ENCODE data around the gene PLOD3. TPM values are rescaled to one million over a fixed set of nuclear protein-coding genes. Genes with fewer than 3 reads are reported as not detected.

Gene PLOD3
- total RNA-seq, 4 donors from 2014 or later, result 30.0 to 42.5 (median 32.7) TPM

GRCh38 chr7:101159696-101160674 is 57.4 kb downstream of the PLOD3 start:
- H3K9me3 ChIP-seq, result no peaks in the 10 kb centered on the region
- intact Hi-C loops (cut with DNase I), result loop anchor here (10.0 kb wide), 1 partner anchor 265 kb away; the partner anchor contains the start of gene ACHE
- H3K27me3 ChIP-seq, result peaks cover 16% of the 10 kb centered on the region
- no peak overlapping the region for H3K4me3 ChIP-seq (replicated peaks in 1 of 3)
- H3K4me1 ChIP-seq, result peaks cover 20 to 34% of the 10 kb centered on the region in 2 donors
- TF ChIP-seq, protein P1, sequence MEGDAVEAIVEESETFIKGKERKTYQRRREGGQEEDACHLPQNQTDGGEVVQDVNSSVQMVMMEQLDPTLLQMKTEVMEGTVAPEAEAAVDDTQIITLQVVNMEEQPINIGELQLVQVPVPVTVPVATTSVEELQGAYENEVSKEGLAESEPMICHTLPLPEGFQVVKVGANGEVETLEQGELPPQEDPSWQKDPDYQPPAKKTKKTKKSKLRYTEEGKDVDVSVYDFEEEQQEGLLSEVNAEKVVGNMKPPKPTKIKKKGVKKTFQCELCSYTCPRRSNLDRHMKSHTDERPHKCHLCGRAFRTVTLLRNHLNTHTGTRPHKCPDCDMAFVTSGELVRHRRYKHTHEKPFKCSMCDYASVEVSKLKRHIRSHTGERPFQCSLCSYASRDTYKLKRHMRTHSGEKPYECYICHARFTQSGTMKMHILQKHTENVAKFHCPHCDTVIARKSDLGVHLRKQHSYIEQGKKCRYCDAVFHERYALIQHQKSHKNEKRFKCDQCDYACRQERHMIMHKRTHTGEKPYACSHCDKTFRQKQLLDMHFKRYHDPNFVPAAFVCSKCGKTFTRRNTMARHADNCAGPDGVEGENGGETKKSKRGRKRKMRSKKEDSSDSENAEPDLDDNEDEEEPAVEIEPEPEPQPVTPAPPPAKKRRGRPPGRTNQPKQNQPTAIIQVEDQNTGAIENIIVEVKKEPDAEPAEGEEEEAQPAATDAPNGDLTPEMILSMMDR (IDR thresholded peaks at IDR 0.05), result no peak
- TF ChIP-seq POLR2A (IDR thresholded peaks at IDR 0.05), result no peak
- H3K36me3 ChIP-seq, result peaks cover 14 to 15% of the 10 kb centered on the region in 2 donors
- DNase-seq, result no peak
- WGBS, 2 donors, result 84 to 88% methylated on average over 31 of the region's 31 CpGs
- no peak overlapping the region for H3K27ac ChIP-seq

DNA sequence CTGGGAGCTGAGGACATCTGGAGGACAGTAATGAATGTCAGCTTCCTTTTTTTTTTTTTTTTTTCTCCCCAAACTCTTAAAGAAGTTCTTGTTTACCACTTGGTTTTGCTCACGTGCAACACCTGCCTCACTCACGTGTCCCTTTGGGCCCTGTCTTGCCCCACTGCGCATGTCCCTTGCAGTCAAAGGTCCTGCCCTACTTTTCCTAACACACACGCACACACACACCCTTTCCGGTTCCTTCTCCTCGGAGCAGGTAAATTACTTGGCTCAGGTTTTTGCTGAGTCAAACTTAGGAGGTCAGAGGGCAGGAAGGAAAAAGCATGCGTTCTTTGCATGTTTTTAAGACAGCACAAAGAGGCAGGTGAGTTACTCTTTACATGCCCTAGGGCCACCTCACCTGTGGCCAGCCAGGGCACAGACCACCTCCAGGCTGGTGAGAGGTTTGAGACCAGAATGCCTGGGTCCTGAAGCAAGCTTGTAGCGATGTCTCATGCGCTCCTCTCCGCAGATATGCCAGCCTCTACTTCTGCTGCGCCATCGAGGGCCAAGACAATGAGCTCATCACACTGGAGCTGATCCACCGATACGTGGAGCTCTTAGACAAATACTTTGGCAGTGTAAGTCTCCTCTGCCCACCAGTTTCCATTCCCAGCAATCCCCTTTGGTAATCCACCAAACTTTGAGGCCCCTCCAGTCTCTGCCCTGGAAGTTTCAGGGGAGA is 60.4 kb downstream of the PLOD3 start:
- Histone ChIP-seq H3K4me3 (replicated peaks in 1 of 3) (no peak overlapping the region), H3K27ac (no peak overlapping the region), H3K4me1 (peaks cover 7 to 8% of the 10 kb centered on the region in 2 donors), H3K36me3 (peaks cover 14 to 15% of the 10 kb centered on the region in 2 donors), H3K27me3 (no peaks in the 10 kb centered on the region), H3K9me3 (no peaks in the 10 kb centered on the region)
- intact Hi-C loops (cut with DNase I), result no loop called here
- 88 to 90% methylated on average over 12 to 14 of the region's 14 CpGs for WGBS, 2 donors
- no peak for DNase-seq
- TF ChIP-seq, protein P1 (IDR thresholded peaks at IDR 0.05), result no peak
- no peak for TF ChIP-seq POLR2A (IDR thresholded peaks at IDR 0.05)

- no peak for DNase-seq
- intact Hi-C loops (cut with DNase I), result no loop called here
- H3K27me3 ChIP-seq, result no peaks in the 10 kb centered on the region
- 78 to 84% methylated on average over 6 of the region's 6 CpGs for WGBS, 2 donors
- no peak overlapping the region for H3K4me3 ChIP-seq (replicated peaks in 1 of 3)
- no peaks in the 10 kb centered on the region for H3K9me3 ChIP-seq
- H3K36me3 ChIP-seq, result peaks cover 14 to 15% of the 10 kb centered on the region in 2 donors
- H3K27ac ChIP-seq, result no peak overlapping the region
- peaks cover 7 to 8% of the 10 kb centered on the region in 2 donors for H3K4me1 ChIP-seq
- TF ChIP-seq POLR2A (IDR thresholded peaks at IDR 0.05), result no peak
- TF ChIP-seq, protein P1 (IDR thresholded peaks at IDR 0.05), result no peak
Measured at GRCh38 chr7:101156277-101156676, 61.1 kb downstream of the PLOD3 start.

Small RNA genes within 50 kb of the gene (microRNA-seq; reads per million reads assigned to microRNA genes)
- gene MIR4653, result not detected

Small RNA genes within 50 kb of the gene (small RNA-seq; reads per million reads assigned to genes)
- not detected for gene MIR4653

Other genes starting within 250 kb of the PLOD3 start
- not detected for gene MUC12, start 248.0 kb downstream of the PLOD3 start, total RNA-seq
- not detected for gene MUC17, start 197.5 kb downstream of the PLOD3 start, total RNA-seq
- 10 to 100 TPM; 19.6 to 36.4 (median 28.5) TPM for gene TRIM56, start 132.1 kb downstream of the PLOD3 start, total RNA-seq
- gene SERPINE1, start 90.5 kb downstream of the PLOD3 start, total RNA-seq, result 10 to 100 TPM in 1 of 4 donors, 1 to 10 TPM in 3; 4.7 to 18.6 (median 7.6) TPM
- gene AP1S1, start 63.1 kb downstream of the PLOD3 start, total RNA-seq, result 10 to 100 TPM; 29.0 to 59.6 (median 41.3) TPM
- 1 to 10 TPM in 2 of 4 donors, not detected in 2; 1.3 to 2.3 TPM for gene VGF, start 52.0 kb downstream of the PLOD3 start, total RNA-seq
- 1 to 10 TPM in 1 of 4 donors, under 1 TPM in 1, not detected in 2; 0.29 to 1.4 TPM for gene NAT16, start 37.3 kb downstream of the PLOD3 start, total RNA-seq
- not detected for gene MOGAT3, start 16.5 kb downstream of the PLOD3 start, total RNA-seq
- 100 to 1,000 TPM in 2 of 4 donors, 10 to 100 TPM in 2; 71.5 to 141 (median 107) TPM for gene ZNHIT1, start 584 bp upstream of the PLOD3 start, total RNA-seq
- gene CLDN15, start 20.2 kb upstream of the PLOD3 start, total RNA-seq, result 1 to 10 TPM; 5.1 to 6.6 (median 5.8) TPM
- gene FIS1, start 27.5 kb upstream of the PLOD3 start, total RNA-seq, result 100 to 1,000 TPM; 157 to 361 (median 297) TPM
- gene IFT22, start 104.2 kb upstream of the PLOD3 start, total RNA-seq, result 10 to 100 TPM; 48.2 to 57.2 (median 55.4) TPM
- gene COL26A1, start 145.3 kb upstream of the PLOD3 start, total RNA-seq, result not detected

All from thyroid gland (tissue), 4 donors.